ENCODE data around the gene CCDC185. TPM values are rescaled to one million over a fixed set of nuclear protein-coding genes. Genes with fewer than 3 reads are reported as not detected.

The CCDC185 gene
- total RNA-seq = not detected in 2 replicates

DNA sequence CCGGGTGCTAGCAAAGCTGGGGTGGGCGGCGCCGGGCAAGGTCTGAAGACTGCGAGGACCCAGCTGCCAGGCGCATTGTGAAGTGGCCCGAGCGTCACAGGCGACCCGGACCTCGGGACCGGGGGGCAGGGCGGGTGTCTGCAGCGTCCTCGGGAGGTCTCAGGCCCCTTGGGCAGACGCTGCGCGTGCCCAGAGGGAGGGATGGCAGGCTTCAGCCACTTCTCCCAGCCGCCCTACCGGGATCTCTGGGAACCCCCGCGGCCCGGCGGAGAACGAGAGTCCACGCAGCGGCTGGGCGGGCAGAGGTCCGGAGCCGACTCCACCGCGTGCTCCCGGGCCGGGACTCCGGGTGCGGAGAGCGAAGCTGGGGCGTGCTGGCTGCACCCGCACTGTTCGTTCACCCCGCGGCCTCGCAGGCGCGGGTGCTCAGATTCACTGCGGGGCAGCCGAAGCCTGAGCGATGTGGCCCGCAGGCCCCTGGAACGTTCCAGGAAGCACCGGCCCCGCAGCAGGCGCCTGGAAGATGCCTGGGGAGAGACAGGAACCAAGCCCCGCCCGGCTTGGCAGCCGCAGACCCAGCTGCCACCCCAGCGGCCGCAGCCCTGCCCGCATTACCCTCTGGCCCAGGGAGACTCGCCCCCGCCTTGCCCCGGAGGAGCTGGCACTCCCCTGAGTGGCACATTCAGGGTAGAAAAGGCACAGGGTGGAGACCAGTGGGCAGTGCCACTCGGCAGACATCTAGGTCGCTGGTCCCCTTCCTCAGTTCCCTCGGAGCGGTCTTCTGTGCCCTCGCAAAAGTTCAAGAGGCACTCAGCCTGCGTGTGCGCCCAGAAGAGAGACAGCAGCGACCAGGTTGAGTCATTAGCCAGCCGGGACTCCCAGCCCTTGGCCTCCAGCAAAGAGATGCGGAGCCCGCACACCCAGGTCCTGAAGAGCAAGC, at the start of gene CCDC185:
Gene CCDC185 (plus strand): TSS at position 141 of the 940 bp plus-strand sequence. CDS start 61 bp downstream, at position 202.
- intact Hi-C loops (cut with micrococcal nuclease) = no loop called here

DNA sequence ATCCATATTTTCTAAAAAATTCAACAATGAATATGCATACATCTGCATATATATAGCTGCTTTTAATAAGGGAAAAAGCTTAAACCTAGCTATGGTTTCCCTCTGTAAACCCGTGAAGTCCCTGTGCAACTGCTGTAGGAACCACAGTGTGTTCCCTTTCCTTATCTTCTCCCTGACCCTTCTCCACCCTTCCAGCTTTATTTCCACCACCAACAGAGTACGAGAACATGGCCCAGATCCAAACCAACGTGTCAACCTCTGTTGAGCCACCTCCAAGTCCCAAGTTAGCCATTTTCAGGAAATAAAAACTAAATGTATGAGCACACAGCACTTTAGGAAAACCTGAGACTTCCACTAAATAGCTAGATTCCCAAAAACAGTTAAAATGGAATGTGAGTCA, 49.5 kb upstream of the CCDC185 start:
- intact Hi-C loops (cut with micrococcal nuclease) = no loop called here

DNA sequence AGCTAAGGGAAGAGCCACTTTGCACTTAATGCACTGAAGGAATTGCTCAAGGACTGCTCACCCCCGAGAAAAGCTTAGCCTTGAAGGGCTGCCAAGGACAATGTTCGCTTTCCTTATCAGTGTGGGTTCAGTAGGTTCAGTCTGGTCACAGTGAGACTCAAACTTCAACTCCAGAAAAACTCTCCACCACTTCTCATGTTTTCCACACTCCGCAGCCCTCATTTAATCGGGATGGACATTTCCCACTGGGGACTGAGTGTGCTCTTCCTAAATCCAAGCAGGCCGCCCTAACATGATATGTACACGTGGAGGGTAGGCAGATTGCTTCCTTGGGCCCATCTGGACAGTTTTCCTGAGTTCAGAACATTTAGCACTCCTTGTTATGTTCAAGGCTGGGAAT, 48.7 kb upstream of the CCDC185 start:
- intact Hi-C loops (cut with micrococcal nuclease) = no loop called here

DNA sequence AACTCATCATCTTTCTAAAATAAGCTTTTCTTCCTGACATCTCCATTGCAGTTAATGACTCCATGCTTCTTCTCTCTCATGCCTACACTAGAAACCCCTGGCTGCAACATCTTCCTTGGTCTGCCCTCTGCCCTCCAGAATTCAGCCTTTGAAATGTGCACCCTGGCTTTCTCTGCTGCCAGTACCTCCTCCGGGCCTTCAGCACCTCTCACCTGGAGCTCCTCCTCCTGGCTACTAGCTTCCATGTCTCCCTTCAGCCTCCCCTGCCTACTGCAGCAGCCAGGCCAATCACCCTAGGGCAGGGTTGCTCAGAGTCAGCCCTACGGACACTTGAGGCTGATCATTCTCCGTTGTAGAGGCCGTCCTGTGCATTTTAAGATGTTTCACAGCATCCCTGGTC, 47.5 kb upstream of the CCDC185 start:
- intact Hi-C loops (cut with micrococcal nuclease) = no loop called here

DNA sequence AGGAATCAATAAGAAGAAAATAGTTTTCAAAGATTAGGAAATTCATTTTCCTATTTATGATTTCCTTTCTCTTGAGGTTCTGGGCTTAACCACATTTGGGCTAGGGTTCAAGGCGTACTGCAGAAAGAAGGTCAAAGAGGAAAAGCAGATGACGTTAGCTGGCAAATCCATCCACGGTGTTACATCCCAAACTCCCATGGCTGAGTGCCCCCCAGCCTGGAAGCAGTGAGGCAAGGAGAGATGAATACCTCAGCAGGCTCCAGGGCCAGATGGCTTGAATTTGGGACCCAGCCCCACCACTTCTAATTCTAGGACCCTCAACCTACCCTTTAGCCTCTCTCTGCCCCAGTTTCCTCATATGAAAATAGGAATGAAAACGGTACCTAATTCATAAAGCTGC, 46.9 kb upstream of the CCDC185 start:
- intact Hi-C loops (cut with micrococcal nuclease) = no loop called here

DNA sequence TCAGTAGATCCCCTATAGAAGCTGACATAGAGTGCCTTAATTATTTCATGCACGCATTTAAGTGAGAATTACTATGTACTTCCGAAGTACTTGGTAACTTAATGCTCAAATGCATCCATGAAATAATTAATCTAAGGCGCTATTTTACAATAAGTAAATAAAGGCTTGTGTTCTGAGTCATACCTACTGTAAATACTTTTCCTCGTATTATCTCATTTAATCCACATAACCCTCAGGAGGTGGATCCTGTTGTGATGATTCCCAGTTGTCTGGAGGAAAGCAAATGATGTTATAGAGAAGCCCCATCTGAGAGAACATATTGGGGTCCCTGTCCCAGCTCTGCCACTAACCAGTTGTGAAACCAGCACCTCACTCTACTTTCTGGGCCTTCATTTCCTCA, 45.6 kb upstream of the CCDC185 start:
- intact Hi-C loops (cut with micrococcal nuclease) = no loop called here

DNA sequence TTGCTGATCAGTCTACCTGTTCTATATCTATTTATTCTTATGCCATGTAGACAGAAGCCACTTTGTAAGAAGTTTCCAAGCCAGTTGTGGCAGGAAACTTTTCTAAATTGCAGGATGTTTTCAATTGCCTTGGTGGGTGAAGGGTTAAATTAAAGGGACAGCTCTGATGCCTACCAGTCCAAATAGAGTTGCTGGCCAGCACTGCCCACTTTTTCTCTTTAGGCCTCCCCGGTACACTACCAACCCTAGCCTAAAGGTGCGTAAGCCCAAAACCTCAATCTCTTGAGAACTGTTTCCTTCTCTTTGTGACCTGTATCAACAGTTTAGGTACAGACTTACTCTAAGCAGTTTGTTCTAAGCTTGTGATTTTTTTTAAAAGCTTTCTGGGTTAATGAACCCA, 44.8 kb upstream of the CCDC185 start:
- intact Hi-C loops (cut with micrococcal nuclease) = no loop called here

DNA sequence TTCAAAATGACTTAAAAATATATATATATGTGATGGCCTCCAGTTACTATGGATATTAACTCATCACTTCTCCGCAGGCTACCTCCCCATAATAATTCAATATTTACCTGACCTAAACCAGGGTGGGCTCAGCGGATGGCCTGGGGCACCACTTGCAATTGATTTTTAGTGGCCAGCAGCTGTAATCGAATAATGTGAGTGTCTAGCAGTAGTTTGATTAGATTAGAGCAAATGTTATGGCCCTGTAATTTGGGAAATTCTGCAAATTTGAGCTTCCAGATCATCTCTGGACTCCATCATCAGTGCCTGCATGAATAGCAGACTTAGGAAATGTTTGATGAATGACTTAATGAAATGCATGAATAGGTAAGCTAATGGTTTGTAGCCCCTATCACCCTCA, 44.0 kb upstream of the CCDC185 start:
- intact Hi-C loops (cut with micrococcal nuclease) = no loop called here

DNA sequence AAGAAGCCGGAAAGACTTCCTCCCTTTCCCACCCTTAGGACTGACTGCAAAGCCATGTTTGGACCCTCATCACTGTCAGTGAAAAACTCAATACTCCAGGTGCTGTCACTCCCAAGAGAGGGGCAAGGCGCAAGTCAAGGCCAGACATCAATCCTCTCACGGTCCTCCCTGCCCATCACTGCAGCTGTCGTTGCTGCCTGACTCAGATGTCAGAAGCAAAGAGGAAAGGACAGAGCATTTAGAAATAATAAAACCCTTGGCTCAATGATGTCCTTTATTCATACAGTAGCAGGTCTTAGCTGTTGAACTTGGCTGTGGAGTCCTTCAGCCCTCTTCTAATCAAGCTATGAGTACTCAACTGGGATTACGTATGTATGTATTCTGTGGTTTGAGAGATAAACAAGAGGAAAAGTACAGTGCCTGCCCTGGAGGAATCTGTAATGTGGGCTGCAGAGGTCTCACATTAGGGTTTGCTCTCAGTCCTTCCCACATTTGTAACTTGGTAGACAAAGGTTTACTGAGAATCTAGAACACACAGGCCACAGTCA, 42.8 kb upstream of the CCDC185 start:
- intact Hi-C loops (cut with micrococcal nuclease) = no loop called here

DNA sequence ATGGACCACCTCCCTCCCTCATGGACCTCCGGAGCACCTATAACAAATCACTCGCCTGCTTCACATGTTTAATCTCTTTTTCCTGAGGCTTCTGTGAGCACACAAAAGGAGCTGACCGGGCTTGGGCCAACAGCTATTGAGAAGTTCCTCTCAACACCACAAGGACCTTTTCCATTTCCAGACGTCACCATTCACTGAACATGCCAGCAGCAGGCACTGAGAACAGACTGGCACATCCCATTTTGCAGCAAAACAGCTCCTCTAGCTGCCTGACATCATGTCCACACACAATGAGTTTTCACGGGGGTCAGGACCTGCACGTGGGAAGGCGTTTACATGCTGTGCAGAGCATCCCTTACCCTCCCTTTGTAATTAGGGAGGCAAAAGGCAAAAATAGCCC, 40.3 kb upstream of the CCDC185 start:
- intact Hi-C loops (cut with micrococcal nuclease) = no loop called here

DNA sequence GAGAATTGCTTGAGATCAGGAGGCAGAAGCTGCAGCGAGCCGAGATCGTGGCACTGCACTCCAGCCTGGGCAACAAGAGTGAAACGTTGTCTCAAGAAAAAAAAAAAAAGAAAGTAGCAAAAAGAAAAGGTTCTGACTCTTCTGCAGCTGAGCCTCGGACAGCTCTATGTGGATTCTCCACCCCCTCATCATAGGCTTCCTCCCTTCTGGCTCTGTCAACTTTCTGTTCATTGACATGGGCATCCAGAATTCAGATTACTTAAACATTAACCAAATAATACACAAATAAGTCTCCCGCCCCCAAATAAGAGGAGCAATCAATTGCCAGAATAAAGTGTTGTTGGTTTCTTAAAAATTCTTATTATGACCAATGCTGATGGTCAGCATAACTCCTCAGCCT, 39.3 kb upstream of the CCDC185 start:
- intact Hi-C loops (cut with micrococcal nuclease) = no loop called here

DNA sequence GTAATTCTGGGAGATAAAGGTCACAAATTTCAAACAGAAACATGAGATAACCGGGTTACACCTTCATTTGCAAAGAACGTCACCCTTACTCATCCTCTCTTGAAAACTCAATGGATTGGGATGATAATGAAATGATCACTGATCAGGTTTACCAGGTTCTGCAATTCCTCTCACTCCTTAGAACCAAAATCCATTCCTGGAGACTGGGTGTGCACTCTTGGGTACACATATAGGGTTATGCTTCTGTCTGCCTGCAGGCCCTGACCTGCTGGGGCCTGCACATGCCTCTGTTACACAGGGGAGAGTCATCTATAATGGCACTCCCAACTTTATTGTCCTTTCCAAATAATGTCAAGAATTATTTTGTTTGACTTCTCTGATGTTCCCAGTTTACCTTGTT, 37.5 kb upstream of the CCDC185 start:
- intact Hi-C loops (cut with micrococcal nuclease) = no loop called here

DNA sequence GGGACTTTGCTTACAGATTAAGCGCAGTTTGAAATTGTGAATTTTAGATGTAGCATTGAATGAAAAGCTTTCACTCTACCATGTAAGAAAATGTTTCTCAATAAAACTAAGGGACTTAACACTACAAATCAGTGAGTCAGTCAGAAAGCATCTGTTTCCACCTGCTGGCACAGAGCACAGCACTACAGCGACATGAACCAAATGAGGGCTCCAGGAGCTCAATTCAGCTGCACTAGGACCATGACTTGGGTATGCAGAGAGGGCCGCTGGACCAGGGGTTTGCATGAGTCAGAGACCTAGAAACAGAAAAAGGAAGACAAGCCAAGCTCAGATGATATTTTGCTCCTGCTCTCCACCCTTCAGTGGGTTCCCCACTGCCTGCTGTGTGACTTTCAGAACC, 34.4 kb upstream of the CCDC185 start:
- intact Hi-C loops (cut with micrococcal nuclease) = no loop called here

DNA sequence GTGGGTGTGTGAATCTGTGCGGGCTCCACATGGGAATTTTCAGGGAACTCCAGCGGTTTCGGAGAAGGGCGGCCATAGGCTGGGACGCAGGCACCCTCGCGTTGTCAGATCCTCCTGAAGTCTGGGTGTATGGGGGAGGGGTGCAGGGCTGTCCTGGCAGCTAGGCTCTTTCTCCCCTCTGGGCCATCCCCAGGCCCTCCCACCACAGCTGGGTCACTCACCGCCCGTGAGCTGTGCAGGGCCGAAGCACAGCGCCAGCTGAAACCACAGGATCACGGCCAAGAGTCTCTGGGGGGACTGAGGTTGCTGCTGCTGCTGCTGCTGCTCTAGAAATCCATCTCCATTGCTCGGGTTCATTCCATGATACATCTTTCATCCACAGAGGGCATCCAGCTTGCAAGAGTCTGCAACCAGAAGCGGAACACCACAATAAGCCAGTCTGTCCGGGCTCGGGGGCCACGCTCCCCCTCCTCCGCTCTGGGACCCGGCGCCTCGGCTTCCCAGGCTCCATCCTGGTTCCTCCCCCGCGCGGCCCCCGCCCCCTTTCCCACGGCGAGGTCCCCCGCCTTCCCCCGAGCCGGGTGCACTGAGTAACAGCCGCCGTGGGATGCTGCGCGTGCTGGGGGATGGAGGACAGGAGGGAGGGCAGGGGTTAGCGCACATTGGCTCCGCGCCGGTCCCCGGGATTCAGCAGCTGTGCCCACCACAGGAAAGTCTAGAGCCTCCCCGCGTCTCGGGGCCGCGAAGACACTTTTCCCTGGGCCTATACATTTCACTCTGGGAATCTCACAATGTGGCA, 30.0 kb upstream of the CCDC185 start:
- intact Hi-C loops (cut with micrococcal nuclease) = loop anchor here (5.0 kb wide), 1 partner anchor 221 kb away; the partner anchor contains the start of gene TLR5

DNA sequence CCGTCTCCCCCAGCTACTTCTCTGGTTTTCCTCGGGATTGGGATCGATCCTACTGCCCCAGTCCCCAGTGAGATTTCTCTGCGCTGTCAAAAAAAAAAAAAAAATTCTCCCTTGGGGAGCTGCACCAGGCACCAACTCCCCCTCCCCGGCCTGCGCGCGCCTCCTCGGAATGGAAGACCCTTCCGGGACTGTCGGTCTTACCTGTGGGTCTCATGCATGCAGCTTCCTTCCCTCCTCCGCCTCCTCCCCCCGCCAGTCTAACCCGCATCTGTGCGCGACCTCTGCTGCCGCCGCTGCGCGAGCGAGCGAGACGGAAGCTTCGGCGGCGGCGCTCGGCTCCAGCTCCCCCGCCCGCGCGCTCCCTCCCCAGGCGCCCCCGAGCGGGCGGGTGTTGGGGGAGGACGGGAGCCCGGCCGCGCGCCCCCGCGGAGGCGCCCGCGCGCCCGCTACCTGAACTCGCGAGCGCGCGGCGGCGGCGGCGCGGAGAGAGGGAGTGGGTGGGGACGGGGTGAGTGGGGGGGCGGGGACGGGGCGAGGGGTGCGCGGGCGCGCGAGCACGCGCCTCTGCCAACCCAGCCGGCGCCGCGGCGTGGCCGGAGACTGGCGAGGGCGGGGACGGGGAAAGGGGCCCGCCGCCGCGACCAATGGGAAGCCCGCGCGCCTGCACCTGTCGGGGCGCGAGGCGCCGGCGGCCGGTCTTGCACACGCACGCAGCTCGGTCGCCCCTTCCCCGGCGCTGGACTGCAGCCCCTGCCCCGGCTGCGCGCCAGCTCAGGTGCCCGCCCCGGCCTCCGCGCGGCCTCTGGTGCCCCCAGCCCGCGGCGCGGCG, 29.1 kb upstream of the CCDC185 start, which contains the start of gene SUSD4:
Gene SUSD4 (minus strand): TSS at position 321 of the 829 bp plus-strand sequence. CDS start 751 bp downstream, outside the sequence.
- intact Hi-C loops (cut with micrococcal nuclease) = loop anchor here (5.0 kb wide), 1 partner anchor 222 kb away; the partner anchor contains the start of gene TLR5

DNA sequence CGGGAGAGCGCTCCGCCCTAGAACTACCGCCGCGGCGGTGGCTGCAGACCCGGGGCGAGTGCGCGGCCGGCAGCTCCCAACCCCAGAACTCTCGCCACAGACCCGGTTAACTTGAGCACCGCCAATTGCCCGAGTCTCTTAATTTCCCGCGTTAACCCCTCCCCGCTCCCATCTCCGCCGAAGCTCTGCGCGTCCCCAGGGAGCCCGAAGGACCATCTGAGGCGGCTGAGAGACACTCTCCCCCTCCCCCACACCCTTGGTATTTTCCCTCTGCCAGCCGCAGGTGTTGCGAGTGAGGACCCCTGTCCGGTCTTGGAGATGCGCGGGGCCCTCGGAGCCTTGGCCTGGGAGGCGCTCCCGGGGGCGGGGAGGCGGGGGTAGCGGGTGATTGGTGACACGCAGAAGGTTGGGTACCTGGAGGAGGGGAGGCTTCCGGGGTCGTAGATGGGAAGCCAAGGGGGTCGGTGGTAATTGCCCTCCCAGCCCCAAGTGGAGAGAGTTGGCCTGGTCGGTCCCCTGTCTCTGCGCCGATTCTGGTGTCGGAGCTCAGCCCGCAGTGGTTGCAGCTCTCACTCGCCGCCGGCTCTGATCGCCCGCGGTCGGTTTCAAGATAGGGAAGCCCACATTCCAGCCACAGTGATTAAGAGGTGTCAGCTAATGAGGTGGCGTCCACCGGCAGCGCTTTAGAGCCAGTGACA, 28.4 kb upstream of the CCDC185 start:
- intact Hi-C loops (cut with micrococcal nuclease) = loop anchor here (5.0 kb wide), 1 partner anchor 223 kb away; the partner anchor contains the start of gene TLR5

DNA sequence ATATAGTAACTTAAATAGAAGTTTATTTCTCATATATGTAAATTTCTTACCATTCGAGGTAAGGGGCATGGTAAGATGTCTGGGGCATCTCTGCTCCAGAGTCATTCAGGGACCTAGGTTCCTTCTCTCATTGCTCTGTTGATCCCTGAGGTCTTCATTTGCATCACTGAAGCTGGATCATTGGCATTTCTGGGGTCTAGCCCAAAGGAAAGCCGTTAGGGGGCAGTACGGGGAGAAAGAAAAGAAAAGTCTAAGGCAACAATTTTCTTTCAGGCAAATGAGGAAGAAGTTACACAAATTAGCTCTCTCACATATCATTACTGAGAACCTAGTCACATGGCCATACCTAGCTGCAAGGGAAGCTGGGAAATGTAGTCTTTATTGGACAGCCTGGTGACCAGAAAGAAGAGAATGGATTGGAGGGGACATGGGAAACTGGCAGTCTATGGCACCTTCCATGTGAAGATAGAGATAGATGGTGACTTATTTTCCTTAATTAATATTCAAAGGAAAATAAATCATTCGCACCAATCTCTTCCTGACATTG, 19.1 kb upstream of the CCDC185 start:
- intact Hi-C loops (cut with micrococcal nuclease) = no loop called here

DNA sequence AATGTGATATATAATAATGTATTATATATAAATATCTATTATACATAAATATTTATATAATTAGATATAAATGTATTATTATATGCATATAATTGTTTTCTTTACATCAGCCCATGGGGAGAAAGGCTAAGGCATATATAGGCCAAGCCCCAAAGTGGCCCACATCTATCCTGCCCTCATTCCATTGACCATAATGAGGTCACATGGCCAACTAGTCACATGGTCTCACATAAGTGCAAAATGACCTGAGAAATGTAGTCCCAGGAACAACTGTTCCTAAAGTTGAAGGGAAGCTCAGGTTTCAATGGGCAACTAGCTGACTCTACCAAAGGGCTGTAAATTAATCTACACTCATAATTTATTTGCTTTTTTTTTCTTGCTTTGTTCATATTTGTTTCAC, 14.5 kb upstream of the CCDC185 start:
- intact Hi-C loops (cut with micrococcal nuclease) = no loop called here

DNA sequence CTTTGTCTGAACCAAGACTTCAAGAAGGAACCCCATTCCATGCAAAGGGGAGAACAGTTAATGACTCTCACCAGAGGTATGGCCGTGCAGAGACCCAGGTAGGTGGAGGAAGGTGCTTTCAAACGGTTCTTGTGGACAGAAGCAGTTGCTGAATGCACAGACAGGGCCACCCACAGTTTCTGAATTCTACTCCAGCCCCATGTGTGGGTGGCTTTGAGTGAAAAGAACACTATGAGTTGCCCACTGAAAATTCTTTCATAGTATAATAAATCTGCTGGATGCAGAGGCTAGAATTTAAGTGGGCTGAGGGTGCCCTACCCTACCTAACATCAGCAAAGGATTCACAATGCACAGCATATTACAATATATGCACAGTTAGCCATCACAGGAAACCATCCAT, 7.2 kb upstream of the CCDC185 start:
- intact Hi-C loops (cut with micrococcal nuclease) = no loop called here

DNA sequence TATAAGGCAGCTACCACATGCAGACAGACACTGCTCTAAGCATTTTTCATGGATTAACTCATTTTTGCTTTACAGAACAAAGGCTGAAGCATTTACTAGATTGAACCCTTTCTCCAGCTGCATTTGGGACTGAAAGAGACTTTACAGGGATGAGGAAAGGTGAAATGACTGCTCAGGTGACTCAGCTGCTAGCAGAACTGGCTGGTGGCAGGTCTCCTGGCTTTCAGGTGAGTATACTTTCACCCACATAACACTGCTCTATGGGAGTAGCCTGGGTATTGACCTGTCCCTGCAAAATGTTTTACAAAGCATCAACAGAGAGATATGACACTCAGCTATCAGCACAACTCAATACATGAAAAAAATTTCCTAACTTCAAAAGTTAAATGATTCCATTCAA, 2.6 kb upstream of the CCDC185 start:
- intact Hi-C loops (cut with micrococcal nuclease) = no loop called here
